ENCODE measurements around the gene PSMF1. TPM values are rescaled to one million over a fixed set of nuclear protein-coding genes. Genes with fewer than 3 reads are reported as not detected.

The PSMF1 gene
- total and polyA plus RNA-seq, 4 donors = 37.5 to 161 (median 68.2) TPM

- Histone ChIP-seq H3K27me3 (ENCODE audit: control insufficient read depth in 3 of 3, insufficient read depth in 3 of 3, low read length in 2 of 3) (no peaks in the 10 kb centered on the region), H3K4me1 (ENCODE audit: control insufficient read depth in 5 of 5, insufficient read depth in 5 of 5, low read length in 5 of 5) (peaks cover 0 to 5% (median 0%) of the 10 kb centered on the region in 5 donors), H3K4me3 (no peak overlapping the region), H3K36me3 (ENCODE audit: control insufficient read depth in 4 of 4, insufficient read depth in 4 of 4, low read length in 4 of 4) (peaks cover 25 to 45% (median 28%) of the 10 kb centered on the region in 4 donors), H3K9me3 (ENCODE audit: control insufficient read depth in 4 of 4, insufficient read depth in 3 of 4, low read length in 3 of 4) (no peaks in the 10 kb centered on the region), H3K9ac (ENCODE audit: insufficient read depth in 1 of 2, low read length in 2 of 2) (no peak overlapping the region), H3K27ac (ENCODE audit: low read depth in 1 of 2, low read length in 1 of 2) (no peak overlapping the region)
- ATAC-seq (ENCODE audit: insufficient read depth, low FRiP score) = no peak
- no peak for TF ChIP-seq CTCF (IDR thresholded peaks at IDR 0.05; ENCODE audit: control extremely low read depth, extremely low read depth)
- no peak for DNase-seq
- WGBS, 2 donors = 76 to 90% methylated on average over 4 of the region's 4 CpGs
Measured at GRCh38 chr20:1150218-1150617, 31.8 kb downstream of the PSMF1 start.

GRCh38 chr20:1150968-1151367, 32.6 kb downstream of the PSMF1 start:
- WGBS, 2 donors = 97 to 98% methylated on average over 1 of the region's 1 CpG
- no peaks in the 10 kb centered on the region for H3K27me3 ChIP-seq (ENCODE audit: control insufficient read depth in 3 of 3, insufficient read depth in 3 of 3, low read length in 2 of 3)
- H3K4me3 ChIP-seq = no peak overlapping the region
- H3K36me3 ChIP-seq (ENCODE audit: control insufficient read depth in 4 of 4, insufficient read depth in 4 of 4, low read length in 4 of 4) = peaks cover 27 to 48% (median 31%) of the 10 kb centered on the region in 4 donors
- no peak overlapping the region for H3K9ac ChIP-seq (ENCODE audit: insufficient read depth in 1 of 2, low read length in 2 of 2)
- H3K9me3 ChIP-seq (ENCODE audit: control insufficient read depth in 4 of 4, insufficient read depth in 3 of 4, low read length in 3 of 4) = peaks cover 0 to 3% (median 0%) of the 10 kb centered on the region in 4 donors
- ATAC-seq (ENCODE audit: insufficient read depth, low FRiP score) = no peak
- H3K4me1 ChIP-seq (ENCODE audit: control insufficient read depth in 5 of 5, insufficient read depth in 5 of 5, low read length in 5 of 5) = peaks cover 0 to 5% (median 0%) of the 10 kb centered on the region in 5 donors
- TF ChIP-seq CTCF (IDR thresholded peaks at IDR 0.05; ENCODE audit: control extremely low read depth, extremely low read depth) = no peak
- H3K27ac ChIP-seq (ENCODE audit: low read depth in 1 of 2, low read length in 1 of 2) = no peak overlapping the region
- no peak for DNase-seq

- no peak for DNase-seq
- no peak for ATAC-seq (ENCODE audit: insufficient read depth, low FRiP score)
- H3K27me3 ChIP-seq (ENCODE audit: control insufficient read depth in 3 of 3, insufficient read depth in 3 of 3, low read length in 2 of 3) = no peaks in the 10 kb centered on the region
- H3K36me3 ChIP-seq (ENCODE audit: control insufficient read depth in 4 of 4, insufficient read depth in 4 of 4, low read length in 4 of 4) = peaks cover 16 to 35% (median 27%) of the 10 kb centered on the region in 4 donors
- H3K9ac ChIP-seq (ENCODE audit: insufficient read depth in 1 of 2, low read length in 2 of 2) = no peak overlapping the region
- no peak overlapping the region for H3K4me3 ChIP-seq
- H3K27ac ChIP-seq (ENCODE audit: low read depth in 1 of 2, low read length in 1 of 2) = no peak overlapping the region
- no peak for TF ChIP-seq CTCF (IDR thresholded peaks at IDR 0.05; ENCODE audit: control extremely low read depth, extremely low read depth)
- peaks cover 0 to 3% (median 0%) of the 10 kb centered on the region in 4 donors for H3K9me3 ChIP-seq (ENCODE audit: control insufficient read depth in 4 of 4, insufficient read depth in 3 of 4, low read length in 3 of 4)
- H3K4me1 ChIP-seq (ENCODE audit: control insufficient read depth in 5 of 5, insufficient read depth in 5 of 5, low read length in 5 of 5) = peaks cover 0 to 5% (median 0%) of the 10 kb centered on the region in 5 donors
Measured at GRCh38 chr20:1154226-1154625, 35.8 kb downstream of the PSMF1 start.

GRCh38 chr20:1154691-1155090, 36.3 kb downstream of the PSMF1 start:
- no peak overlapping the region for H3K9ac ChIP-seq (ENCODE audit: insufficient read depth in 1 of 2, low read length in 2 of 2)
- peaks cover 0 to 3% (median 0%) of the 10 kb centered on the region in 4 donors for H3K9me3 ChIP-seq (ENCODE audit: control insufficient read depth in 4 of 4, insufficient read depth in 3 of 4, low read length in 3 of 4)
- H3K27me3 ChIP-seq (ENCODE audit: control insufficient read depth in 3 of 3, insufficient read depth in 3 of 3, low read length in 2 of 3) = no peaks in the 10 kb centered on the region
- WGBS, 2 donors = 96 to 98% methylated on average over 1 of the region's 1 CpG
- H3K4me3 ChIP-seq = no peak overlapping the region
- peaks cover 0 to 5% (median 0%) of the 10 kb centered on the region in 5 donors for H3K4me1 ChIP-seq (ENCODE audit: control insufficient read depth in 5 of 5, insufficient read depth in 5 of 5, low read length in 5 of 5)
- H3K27ac ChIP-seq (ENCODE audit: low read depth in 1 of 2, low read length in 1 of 2) = no peak overlapping the region
- TF ChIP-seq CTCF (IDR thresholded peaks at IDR 0.05; ENCODE audit: control extremely low read depth, extremely low read depth) = no peak
- ATAC-seq (ENCODE audit: insufficient read depth, low FRiP score) (no peak), DNase-seq (no peak)
- peaks cover 16 to 35% (median 27%) of the 10 kb centered on the region in 4 donors for H3K36me3 ChIP-seq (ENCODE audit: control insufficient read depth in 4 of 4, insufficient read depth in 4 of 4, low read length in 4 of 4)
